HG02571 (cell line): ENCODE data around the gene TXNDC5.
A peak's percentile ranks its signal among the peaks of the same experiment; 100 is the strongest.
"Not testable (repeated sequence)": the region's sequence is repeated elsewhere in the genome, so short reads cannot be mapped to it uniquely, and the experiment has no call there.

ENCODE experiments used
- ATAC-seq: cut with Tn5 transposase; IDR thresholded peaks from one replicate; pipeline ENCODE4 v1.9.1; 2021; ENCODE audit warnings: mild to moderate bottlenecking, moderate library complexity; ENCODE audit not compliant: unreplicated experiment

Gene TXNDC5

DNA sequence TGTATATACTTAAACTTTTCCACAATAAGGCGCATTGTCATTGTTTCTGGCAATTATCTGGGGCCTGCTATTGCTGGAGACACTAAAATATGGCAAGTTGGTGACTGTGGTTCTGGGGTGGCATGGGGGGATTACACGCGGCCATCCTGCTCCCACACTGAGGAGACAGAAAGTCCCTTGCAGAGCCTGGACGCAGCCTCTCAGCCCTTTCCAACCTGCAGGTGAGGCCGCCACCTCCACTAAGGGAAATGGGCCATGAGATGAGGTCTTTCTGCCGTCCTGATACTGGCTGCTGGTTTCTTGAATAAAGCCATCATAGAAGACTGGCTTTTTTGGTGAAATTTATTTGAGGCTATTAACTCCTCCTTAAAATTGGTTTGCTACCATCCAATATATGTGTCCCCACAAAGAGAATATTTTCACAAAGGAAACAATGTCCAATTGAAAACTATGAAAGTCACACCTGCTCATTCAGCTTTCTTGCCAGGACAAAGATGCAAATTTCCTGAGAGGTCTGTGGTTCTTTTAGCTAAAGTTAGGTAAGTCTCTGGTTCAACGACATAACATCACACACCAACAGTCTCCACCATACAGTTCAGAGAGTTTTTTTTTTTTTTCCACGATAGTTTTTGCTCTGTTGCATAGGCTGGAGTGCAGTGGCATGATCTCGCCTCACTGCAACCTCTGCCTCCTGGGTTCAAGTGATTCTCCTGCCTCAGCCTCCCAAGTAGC, 13.0 kb downstream of the TXNDC5 start:
- ATAC-seq, result peak; percentile 54

DNA sequence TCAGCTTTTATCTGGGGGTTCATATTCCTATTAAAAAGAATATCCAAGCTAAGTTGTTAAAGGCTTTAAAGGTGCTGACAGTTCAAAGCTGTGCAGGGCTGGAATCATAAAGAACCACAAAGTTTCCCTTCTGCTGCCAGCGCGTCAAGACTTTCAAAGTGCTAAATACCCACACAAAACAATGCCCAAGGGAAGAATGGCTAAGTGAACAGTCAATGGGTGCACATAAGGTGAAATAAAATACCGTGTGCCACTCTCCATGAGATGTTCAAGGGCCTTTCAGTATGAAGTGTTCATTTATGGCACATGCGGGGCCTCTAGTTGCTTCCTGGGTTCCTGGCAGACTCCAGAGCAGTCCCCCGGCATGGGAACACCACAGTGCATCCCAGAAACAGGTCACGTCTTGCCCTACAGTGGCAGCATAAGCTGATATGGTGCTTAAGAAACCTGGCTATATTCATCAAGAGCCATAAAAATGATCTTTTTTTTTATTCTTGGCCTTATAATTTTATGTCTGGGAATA, 14.1 kb downstream of the TXNDC5 start:
- ATAC-seq, result no peak

DNA sequence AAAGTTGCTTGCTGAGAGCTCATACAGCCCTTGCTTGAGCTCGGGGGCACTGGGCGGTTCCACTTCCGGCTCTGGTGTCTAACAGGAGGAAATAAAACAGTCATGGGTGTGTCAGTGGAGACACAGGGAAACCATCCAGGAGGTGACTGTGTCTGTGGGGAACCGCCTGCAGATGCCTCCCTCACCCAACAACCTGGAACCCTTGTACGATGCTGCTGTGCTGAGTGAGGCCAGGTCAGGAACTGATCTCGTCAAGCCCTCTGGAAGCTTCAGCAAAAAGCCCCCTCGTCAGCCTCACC, 15.5 kb downstream of the TXNDC5 start:
- ATAC-seq, result no peak

DNA sequence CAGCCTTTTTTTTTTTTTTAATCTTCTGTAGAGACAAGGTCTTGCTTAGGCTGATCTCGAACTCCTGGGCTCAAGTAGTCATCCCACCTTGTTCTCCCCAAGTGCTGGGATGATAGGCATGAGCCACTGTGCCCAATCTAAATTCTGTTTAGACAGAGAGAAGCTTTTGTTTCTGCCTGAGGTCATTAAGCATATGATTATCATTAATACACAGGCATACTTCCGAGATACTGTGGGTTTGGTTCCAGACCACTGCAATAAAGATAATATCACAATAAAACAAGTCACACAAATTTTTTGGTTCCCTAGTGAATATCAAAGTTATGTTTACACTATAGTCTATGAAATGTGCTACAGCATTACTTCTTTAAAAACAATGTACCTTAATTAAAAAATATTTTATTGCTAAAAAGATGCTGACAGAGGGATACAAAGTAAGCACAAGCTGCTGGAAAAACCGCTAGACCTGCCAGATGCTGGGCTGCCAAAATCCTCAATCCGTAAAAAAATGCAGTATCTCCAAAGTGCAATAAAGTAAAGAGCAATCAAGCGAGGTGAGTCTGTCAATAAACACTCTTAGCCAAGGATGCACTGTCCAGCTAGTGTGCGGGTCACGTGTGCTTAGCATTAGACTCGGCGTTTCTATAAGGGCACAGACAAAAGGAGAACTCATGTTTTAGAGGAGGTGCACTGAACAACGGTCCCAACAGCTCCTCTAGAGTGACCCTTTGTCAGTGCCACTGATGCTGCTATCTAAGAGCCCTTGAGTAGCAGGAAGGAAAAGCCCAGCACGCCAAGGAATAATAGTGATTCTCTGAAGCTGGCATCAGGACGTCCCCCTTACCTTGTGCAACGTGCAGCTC, 16.1 kb downstream of the TXNDC5 start:
- ATAC-seq, result no peak

DNA sequence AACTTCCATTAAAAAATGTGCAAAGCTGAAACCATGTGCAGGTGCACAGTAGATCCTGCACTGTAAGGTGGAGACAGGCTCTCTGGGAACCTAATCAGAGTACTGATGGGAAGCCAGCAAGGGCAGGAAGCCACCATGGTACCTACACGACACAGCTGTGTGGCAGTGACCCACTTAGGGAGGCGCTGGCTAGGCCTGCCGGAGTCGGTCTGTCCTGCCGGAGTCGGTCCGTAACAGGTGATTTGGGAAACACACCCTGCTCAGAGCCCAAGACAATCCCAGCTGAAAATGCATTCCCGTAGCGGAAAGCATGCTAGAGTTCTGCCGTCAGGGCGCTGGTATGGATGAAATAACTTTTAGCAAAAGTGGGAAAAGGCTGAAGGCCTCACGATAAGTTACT, 17.2 kb downstream of the TXNDC5 start:
- no peak for ATAC-seq

DNA sequence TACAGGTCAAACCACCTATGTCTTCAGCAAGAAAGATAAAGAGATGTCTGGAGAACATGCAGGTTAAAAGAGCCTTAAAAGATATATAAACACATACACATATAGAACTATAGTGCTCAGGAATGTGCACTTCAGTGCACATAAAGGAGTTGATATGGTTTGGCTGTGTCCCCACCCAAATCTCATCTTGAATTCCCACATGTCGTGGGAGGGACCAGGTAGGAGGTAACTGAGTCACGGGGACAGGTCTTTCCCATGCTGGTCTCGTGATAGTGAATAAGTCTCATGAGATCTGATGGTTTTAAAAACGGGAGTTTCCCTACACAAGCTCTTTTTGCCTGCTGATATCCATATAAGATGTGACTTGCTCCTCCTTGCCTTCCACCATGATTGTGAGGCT, 18.2 kb downstream of the TXNDC5 start:
- not testable (repeated sequence) for ATAC-seq

DNA sequence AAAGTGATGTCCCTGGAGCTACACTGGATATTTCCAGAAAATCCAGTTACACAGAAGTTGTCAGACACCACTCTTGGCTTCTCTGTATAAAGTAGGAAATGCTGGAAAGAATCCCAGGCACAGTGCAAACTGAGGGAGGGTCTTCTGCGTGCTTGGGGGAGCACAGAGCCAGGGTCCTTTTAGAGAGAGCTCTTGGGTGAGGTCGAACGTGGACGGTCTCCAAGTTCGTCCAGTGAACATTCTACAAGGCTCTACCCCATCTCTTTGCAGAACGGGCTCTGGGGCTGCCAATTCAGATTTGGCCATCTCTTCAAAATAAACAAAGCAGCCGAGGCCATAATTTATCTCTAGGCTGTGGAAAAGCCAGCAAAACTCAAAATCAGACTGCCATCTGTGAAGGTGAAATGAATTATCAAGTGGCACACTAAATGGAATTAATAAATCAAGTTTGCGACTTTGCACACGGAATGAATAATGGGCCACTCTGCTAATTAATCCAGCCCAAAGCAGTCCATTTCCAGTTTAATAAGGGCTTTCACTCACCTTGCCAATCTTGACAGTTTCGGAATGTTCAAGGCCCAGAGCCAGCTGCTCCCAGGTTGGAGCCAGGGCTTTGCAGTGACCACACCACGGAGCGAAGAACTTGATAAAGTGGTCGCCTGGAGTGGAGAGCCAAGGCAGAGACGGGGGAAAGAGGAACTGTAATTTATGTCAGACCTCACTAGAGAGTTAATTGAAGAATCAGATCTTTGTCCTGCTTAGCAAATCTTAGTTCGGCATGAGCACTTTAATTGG, 19.3 kb downstream of the TXNDC5 start:
- ATAC-seq, result no peak

DNA sequence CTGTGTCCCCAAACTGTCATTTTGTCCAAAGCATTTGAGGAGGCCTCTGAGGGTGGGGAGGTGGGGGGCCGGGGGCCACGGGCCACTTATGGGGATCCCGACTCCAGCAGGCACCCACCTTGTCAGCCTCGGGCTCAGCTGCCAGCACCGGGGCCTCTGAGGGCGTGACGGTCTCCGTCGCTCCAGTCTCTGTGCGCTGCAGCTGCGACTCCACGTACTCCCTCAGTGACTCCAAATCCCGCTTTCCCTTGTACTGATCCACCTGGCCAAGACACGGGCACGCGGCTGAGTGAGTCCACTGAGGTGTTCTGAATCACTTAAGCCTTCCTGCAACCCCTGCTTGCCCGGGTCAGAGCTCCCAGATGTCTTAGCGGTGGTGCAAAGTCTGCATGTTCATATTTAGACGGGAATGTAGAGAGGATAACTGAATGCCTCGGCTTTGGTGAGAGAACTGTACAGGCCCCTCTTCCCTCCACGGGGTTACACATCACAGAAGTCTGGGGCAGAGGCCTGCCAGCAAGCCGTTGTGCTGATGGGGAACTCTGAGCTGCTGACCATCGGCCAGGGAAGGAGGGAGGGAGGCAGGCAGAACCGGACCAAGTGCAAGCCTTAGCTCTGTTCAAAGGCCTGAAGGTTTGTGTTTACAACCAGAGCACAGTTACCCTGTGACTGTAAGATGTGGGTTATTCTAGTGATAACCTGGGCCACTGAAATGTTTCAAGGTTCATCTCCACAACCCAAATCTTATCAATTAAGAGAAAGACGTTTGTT, 21.8 kb downstream of the TXNDC5 start:
- no peak for ATAC-seq

DNA sequence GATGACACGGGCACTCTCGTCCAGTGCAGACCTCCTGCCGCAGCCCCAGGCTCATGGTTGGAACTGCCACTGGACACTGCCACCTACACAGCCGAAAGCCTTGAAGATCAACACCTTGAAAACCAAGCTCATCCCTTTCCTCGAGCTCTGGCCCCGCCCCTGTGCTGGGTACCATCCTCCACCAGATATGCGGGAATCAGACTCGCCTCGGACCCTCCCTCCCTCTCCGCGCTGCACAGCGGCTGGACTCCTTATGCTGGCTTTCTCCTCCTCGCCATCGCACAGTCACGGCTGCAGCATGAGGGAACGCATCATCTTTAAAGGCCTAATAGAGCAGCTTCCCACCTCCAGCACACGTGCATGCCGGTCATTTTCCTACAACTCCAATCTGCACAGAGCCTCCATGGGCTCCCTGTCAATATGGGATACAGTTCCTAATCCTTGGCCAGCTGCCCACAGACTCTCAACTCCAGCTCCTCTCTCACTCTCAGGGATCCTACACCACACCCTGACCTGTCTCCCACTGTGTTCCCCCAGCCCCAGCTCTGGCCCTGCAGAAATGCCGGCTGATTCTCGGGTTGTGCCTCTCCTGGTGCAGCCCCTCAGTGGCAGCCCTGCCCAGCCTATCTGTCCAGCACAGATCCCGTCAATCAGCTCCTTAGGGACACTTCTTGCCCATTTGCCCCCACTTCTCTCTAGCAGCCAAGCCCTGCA, 23.2 kb downstream of the TXNDC5 start:
- ATAC-seq, result no peak

DNA sequence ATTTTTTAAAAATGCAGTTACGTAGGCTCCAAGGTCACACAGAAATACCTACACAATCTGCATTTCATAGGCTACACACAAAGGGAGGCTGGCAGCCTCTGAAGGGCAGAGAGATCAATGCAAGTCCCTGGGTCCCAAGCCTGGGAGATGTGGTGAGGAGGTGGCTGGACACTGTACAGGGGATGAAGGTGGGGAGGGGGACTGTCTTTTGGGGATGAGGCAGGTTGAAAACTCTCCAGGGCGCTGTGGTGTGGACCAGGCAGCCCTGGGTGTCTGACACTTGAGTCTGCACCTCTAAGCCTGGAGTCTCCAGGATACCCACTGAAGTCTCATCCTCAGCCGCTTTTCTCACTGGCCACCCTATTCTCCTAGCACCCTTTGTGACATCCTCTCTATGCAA, 24.5 kb downstream of the TXNDC5 start:
- ATAC-seq, result no peak

DNA sequence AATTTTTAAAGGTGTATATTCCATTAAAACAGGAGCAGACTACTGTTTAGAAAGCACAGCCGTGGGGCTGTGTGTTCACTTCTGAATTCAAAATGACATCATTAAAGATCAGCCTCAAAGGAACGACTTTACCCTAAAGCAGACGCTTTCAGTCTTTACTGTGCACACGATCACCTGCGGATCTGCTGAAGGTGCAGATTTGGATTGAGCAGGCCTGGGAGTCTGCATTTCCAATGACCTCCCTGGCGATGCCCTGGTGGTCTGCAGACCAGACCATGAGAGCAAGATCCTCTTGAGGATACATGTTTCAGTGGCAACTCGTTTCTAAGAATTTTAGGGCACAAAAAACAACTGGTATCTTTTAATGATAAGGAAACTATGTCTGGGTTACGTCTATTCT, 27.2 kb downstream of the TXNDC5 start:
- no peak for ATAC-seq

DNA sequence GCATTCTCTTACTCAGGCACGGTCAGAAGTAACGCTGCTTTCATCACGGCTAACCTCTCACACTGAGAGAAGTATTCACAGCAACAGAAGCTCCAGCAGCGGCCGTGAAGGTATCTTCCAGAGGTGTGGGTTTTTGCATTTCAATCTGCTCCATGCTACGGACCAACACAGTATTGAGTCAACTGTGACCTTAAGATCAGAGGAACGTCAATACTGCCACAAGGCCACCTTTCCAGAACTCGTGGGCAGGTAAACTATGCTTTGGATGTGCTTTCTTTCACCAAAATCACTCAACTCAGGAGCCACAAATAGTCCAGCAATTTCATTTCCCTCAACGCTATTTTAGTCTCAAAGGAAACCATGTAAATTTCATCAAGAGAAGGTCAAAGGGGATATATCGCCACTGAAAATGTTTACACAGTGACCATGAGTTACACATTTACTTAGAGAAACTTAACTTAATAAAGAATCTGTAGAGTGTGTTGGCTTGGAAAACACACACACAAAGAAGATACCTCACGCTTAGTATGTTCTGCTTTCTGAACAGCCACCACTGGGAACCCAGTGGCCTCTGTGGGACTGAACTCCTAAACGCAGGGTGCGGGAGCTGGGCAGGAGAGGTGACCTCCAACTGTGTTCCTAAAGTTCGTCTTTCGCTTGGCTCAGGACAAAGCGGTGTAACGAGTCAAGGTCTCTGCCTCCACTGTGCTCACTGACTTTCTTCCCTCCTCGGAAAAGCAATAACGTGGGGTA, 27.9 kb downstream of the TXNDC5 start:
- ATAC-seq, result no peak

DNA sequence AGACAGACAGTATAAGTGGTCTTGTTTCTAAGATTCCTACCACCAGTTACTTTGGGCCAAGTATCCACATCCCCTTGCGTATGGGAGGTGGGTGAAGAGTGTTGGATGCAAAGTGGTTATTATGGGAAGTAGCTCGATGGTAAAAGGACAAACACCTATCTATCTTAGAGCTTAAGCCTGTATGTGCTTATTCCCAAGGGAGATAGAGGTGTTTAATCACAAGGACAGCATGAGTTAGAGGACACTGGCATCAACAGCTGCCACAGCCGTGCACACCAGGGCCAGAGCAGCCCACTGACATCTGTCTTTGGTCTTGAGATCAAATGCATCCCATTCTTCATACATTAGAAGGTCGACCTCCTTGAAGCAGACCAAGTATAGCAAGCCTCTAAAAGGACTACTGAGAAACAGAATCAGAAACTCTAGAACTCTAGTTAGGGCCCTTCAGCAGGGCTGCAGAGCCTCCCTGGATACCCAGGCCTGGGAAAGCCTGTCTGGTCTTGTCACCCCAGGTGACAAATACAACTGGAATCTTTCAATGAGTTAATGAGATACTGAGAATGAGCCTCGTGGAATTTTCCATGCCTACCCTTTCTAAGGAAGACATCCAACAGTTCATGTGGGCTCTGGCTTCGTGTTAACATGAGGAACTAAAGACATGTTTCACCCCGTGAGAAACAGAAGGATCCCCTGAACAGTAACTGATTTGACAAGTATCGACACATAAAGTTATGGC, 28.7 kb downstream of the TXNDC5 start:
- no peak for ATAC-seq

DNA sequence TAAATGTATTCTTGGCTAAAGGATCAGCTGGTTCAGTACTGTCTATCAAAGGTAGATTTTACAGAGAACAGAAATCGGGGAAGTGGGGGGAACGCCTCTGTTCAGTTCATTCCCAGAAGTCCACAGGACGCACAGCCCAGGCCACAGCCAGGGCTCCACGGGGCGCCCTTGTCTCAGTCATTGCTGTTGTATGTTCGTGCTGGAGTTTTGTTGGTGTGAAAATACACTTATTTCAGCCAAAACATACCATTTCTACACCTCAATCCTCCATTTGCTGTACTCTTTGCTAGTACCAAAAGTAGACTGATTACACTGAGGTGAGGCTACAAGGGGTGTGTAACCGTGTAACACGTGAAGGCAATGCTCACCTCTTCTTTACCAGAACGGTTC, 29.9 kb downstream of the TXNDC5 start:
- ATAC-seq, result no peak

DNA sequence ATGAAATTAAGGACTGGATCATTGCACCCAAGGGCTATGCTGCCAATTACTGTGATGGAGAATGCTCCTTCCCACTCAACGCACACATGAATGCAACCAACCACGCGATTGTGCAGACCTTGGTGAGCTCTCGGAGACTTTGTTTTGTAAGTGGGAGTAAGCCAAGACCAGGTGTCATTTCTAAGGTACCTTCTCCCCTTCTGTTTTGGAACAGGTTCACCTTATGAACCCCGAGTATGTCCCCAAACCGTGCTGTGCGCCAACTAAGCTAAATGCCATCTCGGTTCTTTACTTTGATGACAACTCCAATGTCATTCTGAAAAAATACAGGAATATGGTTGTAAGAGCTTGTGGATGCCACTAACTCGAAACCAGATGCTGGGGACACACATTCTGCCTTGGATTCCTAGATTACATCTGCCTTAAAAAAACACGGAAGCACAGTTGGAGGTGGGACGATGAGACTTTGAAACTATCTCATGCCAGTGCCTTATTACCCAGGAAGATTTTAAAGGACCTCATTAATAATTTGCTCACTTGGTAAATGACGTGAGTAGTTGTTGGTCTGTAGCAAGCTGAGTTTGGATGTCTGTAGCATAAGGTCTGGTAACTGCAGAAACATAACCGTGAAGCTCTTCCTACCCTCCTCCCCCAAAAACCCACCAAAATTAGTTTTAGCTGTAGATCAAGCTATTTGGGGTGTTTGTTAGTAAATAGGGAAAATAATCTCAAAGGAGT, 30.4 kb downstream of the TXNDC5 start:
- no peak for ATAC-seq

DNA sequence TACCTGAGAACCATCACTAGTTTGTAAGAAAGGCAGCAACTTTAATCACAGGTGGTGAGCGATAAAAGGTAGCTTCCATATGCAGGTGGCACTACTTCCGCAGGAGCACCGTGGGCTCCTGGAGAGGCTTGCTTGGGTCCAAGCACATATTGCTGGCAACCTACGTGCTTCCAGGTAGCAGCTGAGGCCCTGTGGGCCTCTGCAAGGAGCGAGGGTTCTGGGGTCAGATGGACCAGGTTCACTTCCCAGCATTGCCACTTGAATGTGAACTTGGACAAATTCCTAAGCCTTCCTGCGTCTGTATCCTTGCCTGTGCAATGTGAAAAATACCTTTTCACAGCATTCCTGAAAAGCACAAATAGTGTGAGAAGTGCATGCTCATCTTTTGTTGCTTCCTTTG, 31.0 kb downstream of the TXNDC5 start:
- ATAC-seq, result no peak

DNA sequence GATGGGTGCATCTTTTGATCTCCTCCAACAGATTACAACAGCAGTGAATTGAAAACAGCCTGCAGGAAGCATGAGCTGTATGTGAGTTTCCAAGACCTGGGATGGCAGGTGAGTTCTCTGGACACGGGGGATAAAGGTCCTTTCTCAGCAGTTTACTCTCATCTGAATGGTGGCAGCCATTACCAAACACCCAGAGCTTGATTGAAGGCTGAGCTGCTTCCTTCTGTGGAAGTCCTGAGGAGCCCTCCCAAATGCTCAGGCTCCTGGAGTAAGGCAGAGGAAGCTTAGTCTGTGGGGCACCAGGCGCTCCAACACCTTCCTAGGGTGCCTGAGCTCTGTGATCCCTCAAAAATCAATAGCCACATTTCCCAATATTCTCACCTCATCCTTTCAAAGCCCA, 31.5 kb downstream of the TXNDC5 start:
- ATAC-seq, result no peak

DNA sequence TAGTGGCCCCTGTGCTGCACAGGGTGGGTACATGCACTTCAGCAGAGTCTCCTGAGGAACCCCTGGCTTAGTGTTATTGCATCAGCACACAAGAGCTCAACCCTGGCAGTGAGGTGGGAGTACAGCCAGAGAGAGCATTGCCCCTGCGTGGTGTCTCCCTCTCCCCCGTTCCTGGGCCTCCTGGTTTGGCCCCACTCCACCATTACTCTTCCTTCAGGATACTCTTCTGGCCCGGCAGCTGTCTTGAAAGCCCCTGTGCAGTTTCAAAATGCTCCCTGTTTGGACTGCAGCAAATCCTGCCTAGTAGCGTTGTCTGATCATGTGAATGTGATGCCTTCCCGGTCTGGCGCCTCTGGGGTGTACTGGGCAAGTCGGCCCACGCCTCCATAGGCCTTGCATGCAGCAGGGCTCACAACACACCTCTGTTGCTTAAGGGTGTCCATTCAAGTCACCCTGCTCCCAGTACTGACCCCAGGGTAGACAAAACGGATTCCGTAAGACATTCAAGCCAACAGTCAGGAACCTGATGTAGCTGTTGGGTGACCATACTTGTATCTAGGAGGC, 32.1 kb downstream of the TXNDC5 start:
- no peak for ATAC-seq
